Stimulated activated CD4-positive, alpha-beta T cell treated with anti-CD3 and anti-CD28 coated beads, Interleukin-1b, Interleukin-23, amount 100 ng/mL, for 24 hours (primary cell): ENCODE data around the gene GLB1L2.
A peak's percentile ranks its signal among the peaks of the same experiment; 100 is the strongest.

Experiments
- DNase-seq, 4 experiments: peaks; one replicate each; pipeline ENCODE4 v3.0.0-alpha.2; 2020; ENCODE audit warnings: low read depth in 4 of 4, low spot score in 1 of 4

The GLB1L2 gene

GRCh38 chr11:134346101-134346975 is 14.6 kb downstream of the GLB1L2 start:
- no peak for DNase-seq

- DNase-seq = no peak
Measured at GRCh38 chr11:134346976-134347350, 15.2 kb downstream of the GLB1L2 start.

- no peak for DNase-seq
Measured at GRCh38 chr11:134347441-134347840, 15.7 kb downstream of the GLB1L2 start.

- DNase-seq = no peak
Measured at GRCh38 chr11:134349109-134349801, 17.5 kb downstream of the GLB1L2 start.

- DNase-seq = no peak
Measured at GRCh38 chr11:134349802-134350355, 18.1 kb downstream of the GLB1L2 start.

DNA sequence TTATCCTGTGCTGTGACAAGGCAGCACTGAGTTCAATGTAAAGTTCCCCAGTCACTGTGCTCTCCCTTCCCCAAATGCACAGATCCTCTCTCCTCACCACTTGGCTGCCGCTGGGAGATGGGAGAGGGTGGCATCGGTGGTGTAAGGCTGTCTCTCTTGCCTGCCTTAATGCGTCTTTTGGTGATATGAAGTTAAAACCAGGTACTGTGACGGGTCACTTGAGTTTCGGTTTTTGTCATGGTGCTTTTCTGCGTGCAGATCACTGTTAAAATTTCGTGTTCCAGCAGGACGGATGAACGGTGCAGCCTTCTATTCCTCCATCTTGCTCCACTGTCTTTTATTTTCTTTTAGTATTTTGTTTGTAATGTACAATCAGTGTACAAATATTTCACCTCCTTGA is 18.6 kb downstream of the GLB1L2 start:
- no peak for DNase-seq

- no peak for DNase-seq
Measured at GRCh38 chr11:134352111-134352510, 20.3 kb downstream of the GLB1L2 start.

GRCh38 chr11:134355136-134355535 is 23.3 kb downstream of the GLB1L2 start:
- no peak for DNase-seq

DNA sequence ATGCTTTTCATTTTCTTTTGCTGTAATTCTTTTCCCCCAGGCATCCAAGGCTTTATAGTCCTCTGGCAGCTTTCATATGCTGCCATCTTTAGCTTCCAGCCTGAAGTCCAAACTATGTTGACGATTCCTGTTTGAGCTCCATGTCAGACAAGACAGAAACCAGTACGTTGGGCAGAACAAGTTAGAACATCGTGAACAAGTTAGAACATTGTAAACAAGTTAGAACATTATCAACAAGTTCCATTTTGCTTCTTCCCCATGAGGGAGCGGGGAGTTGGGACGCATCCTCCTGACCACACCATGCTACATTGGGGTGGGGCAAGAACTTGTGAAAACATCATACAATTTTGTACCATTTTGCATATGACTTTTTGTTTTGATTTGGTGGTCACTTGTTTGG is 23.9 kb downstream of the GLB1L2 start:
- DNase-seq = no peak

GRCh38 chr11:134356656-134357544 is 25.1 kb downstream of the GLB1L2 start:
- no peak for DNase-seq

DNA sequence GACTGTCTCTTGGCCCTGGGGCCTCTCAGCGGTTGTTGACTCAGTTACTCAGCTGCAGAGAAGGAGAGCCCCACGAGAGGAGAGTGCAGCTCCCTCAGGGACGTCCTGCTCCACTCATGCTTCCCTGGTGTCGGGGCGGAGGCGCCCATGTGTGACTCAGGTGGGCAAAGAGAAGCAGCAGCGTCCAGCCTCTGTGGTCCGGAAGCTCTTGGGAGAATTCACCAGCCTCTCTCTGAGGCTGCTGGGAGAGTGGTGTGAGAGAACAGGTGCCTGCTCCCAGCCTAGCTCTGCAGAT is 25.7 kb downstream of the GLB1L2 start:
- DNase-seq = no peak

GRCh38 chr11:134358165-134358855 is 26.5 kb downstream of the GLB1L2 start:
- DNase-seq = no peak

DNA sequence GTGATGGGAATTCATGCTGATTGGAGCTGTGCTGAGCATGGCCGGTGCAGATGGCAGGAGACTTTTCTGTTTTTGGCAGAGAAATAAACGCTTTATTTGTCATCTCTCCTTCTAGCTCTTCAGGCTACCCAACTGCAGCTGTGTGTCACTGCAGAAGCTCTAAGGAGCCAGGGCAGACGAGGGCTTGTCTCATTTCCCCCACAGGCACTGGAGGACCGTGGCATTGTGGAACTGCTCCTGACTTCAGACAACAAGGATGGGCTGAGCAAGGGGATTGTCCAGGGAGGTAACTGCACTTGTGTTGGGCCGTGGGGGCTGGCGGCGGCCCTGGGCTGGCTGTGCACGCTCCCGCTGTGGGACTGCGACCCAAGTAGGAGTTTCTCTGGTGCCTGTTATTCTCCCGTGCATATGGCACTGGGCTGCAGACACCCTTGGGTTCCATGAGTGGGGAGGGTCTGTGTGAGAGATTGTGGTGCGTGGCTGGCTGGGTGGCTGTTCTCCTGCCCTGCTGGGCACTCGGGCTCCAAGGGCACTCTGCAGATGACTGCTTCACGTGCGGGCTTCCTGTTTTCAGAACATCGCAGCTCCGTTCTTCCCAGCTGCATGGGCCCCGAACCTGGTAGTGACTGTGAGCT is 27.2 kb downstream of the GLB1L2 start:
- no peak for DNase-seq

DNA sequence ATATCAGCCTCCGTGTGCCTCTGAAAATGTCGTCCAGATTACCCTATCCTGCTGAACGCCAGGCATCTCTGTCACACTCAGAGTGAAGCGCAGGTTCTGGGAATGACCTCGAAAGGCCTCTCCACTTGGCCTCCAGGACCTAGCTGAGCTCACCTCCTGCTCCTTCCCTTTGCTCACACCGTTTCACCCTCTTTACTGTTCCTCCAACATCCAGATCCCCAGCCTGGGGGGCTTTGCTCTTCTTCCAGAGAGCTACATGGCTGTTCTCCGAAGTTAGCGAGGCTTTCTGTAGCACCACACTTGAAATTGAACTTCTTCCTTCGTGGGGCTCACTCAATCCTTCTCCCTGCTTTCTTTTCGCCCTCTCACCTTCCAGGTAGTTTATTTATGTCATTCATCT is 27.9 kb downstream of the GLB1L2 start:
- no peak for DNase-seq

DNA sequence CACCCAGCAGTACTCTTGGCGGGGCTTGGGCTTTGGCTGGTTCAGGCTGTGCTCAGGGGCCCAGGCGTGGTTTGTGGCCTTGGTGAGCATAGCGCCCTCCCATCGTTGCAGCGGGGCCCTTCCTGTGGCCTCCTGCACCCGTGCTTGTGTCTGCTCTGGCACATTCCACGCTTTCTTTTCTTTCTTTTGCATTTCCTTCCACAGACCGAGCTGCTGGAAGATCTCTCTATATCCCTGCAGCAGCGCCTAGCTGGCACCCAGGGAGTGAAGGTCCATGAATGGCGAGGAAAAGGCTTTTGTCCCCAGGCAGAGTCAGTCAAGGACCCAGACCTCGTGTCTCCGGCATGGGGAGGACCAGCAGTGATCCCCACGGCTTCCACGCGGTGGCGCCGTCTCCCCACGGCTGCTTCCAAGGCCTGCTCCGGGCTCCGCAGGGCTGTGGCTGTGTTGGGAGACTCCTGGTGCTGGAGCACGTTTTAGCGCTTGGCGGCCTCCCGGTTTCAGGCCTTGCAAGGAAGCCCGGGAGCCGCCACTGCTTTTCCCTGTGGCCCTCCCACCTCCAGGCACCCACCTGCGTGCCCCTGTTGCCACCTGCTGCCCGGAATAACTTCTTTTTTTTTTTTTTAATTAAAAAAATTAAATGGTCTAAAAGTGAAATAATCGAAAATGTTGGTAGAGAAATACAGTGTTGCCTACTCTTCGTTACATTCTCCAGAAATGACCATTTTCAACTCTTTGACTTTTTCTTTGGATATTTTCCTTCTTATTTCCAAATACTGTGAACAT is 28.5 kb downstream of the GLB1L2 start:
- DNase-seq = peak; percentile 42 to 66 (median 48)

DNA sequence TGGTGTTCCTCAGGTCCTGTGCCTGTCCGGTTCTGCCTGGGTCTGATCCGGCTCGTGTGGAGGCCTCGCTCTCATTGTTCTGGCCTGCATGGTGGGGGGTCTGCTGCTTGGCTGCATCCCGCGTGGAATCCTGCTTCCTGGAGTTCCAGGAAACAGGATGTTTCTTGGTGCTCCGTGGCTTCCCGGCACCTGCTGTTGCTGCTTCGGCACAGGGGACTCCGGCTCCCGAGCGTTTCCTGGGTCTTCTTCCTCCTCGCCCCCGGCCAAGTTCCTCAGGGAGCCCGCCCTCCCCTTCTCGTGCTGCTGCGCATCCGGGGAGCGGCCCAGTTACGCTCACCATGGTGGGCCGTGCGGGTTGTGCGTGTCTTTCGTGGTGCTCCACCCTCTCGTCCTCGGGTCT is 29.9 kb downstream of the GLB1L2 start:
- no peak for DNase-seq

DNA sequence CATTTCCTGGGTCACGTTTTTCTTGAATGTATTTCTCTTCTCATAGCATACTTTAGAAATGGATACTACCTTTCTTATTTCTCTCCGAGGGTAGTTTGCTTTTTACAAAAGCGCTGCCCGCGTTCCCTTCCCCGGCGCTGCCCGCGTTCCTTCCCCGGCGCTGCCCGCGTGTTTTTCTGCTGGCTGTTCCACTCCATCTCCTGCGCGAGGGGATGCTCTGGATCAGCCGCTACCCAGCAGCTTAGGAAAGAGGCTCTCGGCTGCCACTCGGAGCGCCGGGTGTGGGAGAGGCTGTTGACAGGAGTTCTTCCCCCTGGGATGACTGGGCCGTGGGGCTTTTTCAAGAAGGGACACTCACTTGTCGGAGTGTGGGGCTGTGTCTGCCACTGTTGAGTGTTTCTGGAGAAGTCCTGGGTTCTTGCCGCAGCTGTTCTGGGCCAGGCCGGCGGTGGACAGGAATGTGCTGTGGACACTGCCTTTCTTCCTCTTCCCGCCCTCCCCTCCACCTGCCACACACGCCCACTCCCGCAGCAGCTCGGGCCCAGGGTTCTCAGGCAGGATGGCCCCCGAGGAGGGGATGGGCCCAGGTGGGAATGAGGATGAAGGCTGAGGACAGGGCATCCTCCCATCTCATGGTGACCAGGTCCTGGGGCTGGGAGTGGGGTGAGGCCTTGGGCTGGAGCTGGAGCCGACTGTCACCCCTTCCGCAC is 30.6 kb downstream of the GLB1L2 start:
- DNase-seq = no peak

GRCh38 chr11:134363161-134363560 is 31.4 kb downstream of the GLB1L2 start:
- no peak for DNase-seq

- DNase-seq = no peak
Measured at GRCh38 chr11:134363592-134363991, 31.8 kb downstream of the GLB1L2 start.
